Subcutaneous adipose tissue (tissue), 4 donors: ENCODE measurements around the gene FBXW11. TPM values are rescaled to one million over a fixed set of nuclear protein-coding genes. Genes with fewer than 3 reads are reported as not detected.

Experiments
- total RNA-seq, 4 donors: library from RNA; depleted of rRNA; stranded (reverse); fragments of >200 nt; gene quantifications; one replicate each; pipeline ENCODE4 v1.1.0, GENCODE V29; 2016
- TF ChIP-seq, protein P1 (sequence below): fragments of 450-650 bp; IDR thresholded peaks from one replicate; pipeline ENCODE4 v1.5.1; 2016; ENCODE audit warnings: low read depth, mild to moderate bottlenecking, control low read depth, antibody characterized with exemption, moderate library complexity

The FBXW11 gene
- total RNA-seq, 4 donors from 2014 or later: 51.8 to 66.1 (median 59.8) TPM

- TF ChIP-seq, protein P1, sequence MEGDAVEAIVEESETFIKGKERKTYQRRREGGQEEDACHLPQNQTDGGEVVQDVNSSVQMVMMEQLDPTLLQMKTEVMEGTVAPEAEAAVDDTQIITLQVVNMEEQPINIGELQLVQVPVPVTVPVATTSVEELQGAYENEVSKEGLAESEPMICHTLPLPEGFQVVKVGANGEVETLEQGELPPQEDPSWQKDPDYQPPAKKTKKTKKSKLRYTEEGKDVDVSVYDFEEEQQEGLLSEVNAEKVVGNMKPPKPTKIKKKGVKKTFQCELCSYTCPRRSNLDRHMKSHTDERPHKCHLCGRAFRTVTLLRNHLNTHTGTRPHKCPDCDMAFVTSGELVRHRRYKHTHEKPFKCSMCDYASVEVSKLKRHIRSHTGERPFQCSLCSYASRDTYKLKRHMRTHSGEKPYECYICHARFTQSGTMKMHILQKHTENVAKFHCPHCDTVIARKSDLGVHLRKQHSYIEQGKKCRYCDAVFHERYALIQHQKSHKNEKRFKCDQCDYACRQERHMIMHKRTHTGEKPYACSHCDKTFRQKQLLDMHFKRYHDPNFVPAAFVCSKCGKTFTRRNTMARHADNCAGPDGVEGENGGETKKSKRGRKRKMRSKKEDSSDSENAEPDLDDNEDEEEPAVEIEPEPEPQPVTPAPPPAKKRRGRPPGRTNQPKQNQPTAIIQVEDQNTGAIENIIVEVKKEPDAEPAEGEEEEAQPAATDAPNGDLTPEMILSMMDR: no peak
Observed at GRCh38 chr5:171914726-171915338, 91.6 kb downstream of the FBXW11 start.

- TF ChIP-seq, protein P1: no peak
Observed at GRCh38 chr5:171913987-171914273, 92.5 kb downstream of the FBXW11 start.

DNA sequence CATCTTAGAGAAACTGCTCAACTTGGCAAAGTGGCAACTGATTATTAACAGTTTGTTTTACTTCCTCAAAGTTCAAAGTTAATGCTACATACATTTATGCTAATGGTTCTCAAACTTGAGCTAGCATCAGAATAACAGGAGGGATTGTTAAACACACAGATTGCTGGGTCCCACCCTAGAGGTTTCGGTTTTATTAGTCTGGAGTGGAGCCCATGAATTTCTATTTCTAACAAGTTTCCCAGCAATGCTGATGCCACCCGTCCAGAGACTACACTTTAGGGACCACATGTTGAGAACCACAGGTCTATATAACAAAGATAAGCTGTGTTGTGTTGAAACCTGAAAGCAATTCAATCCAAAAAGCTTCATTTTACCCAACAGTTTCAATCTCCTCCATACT lies 95.3 kb downstream of the FBXW11 start:
- TF ChIP-seq, protein P1: no peak

DNA sequence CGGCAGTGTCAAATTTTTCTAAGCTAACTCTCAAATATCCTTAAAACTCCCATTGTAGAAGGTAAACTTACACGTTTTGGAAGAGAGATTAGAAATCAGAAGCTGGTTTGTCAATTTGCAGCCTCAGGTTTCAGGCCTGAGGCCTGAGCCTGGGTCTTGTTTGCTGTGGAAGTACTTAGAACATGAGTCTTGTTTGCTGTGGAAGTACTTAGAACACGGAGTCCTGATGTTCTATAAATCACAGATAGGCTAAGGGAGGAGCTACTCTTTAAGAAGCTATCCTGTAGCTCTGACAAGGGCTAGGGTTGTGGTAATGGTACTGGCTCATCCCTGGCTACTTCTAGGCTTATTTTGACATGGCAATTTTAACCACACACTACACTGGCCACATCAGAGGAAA lies 97.8 kb downstream of the FBXW11 start:
- TF ChIP-seq, protein P1: no peak

- TF ChIP-seq, protein P1: no peak
Observed at GRCh38 chr5:171907725-171908343, 98.6 kb downstream of the FBXW11 start.

- TF ChIP-seq, protein P1: no peak
Observed at GRCh38 chr5:171906703-171907590, 99.5 kb downstream of the FBXW11 start.

DNA sequence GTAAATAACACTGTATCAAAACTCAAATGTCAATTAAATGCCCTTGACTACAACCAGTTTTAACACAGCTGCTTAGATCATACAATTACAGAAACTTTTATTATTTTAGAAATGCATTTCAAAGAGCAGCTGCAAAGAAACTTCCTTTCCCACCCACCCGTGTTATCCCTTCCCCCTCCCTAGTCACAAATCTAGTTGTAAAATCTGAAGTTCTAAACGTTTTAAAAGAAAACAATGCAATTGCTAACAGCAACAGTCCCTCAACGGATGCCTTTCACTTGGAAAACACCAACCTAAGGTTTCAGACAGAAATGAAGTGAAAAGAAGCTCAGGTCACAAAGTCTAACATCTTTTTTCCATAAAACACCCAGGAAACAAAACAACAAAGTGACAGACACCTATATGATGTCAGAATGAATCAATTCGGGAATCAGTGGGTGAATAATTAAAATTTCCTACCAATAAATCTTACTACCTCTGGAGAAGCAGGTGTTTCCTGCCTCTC lies 100.3 kb downstream of the FBXW11 start:
- TF ChIP-seq, protein P1: no peak
